Left cardiac atrium (tissue), 4 donors: ENCODE data around the gene STK11. TPM values are rescaled to one million over a fixed set of nuclear protein-coding genes. Genes with fewer than 3 reads are reported as not detected.

Experiments
- ATAC-seq, 2 donors: fragments of 200-7000 bp; cut with Tn5 transposase; one replicate each; pipeline ENCODE4 v1.9.1; 2020; ENCODE audit warnings: mild to moderate bottlenecking in 2 of 2, moderate library complexity in 2 of 2
- DNase-seq: peaks from one replicate; pipeline ENCODE4 v3.0.0-alpha.2; 2020
- intact Hi-C, 2 donors: fragments of 100-400 bp; cut with DNase I; formaldehyde crosslinking; loops; one replicate each; pipeline versions ENCODE4 v1.14.1 to v1.15.1; 2022 to 2023
- total RNA-seq, 2 donors: library from RNA; stranded (reverse); fragmentation: NEBNext Ultra II Directional; extraction: Animal tissue kit (Norgen Biotek cat#: 25700); gene quantifications; one replicate each; pipeline ENCODE4 v1.2.1, GENCODE V29; 2021
- donor health status: DM: no; HTN: yes; CAD: no.
- donor health status: DM: no; HTN: yes; CAD: no; lungs with severe emphysema.
- donor health status: DM: yes; HTN: yes; CAD: no.
- donor health status: Dilated cardiomyopathy.

STK11 gene
- total RNA-seq, 2 donors from 2014 or later, result 48.2 to 53.0 TPM

GRCh38 chr19:1275260-1275975, 69.8 kb downstream of the STK11 start, which contains the start of gene FAM174C:
TSS of gene FAM174C (plus strand) at chr19:1275530. CDS start at chr19:1275550, 20 bp downstream.
- ATAC-seq (peak; percentile 83 to 93), DNase-seq (peak; percentile 97)
- intact Hi-C loops, result loop anchor here in 1 of 2 donors (10.0 kb wide), 1 partner anchor 129 kb away; the partner anchor contains the start of genes DAZAP1 and GAMT

- ATAC-seq, result peak in 1 of 2 donors; percentile 0
These were observed 70.5 kb downstream of the STK11 start for GRCh38 chr19:1275976-1276627.

GRCh38 chr19:1276628-1277022, 71.0 kb downstream of the STK11 start:
- no peak for ATAC-seq
- DNase-seq, result no peak
- intact Hi-C loops, result loop anchor here in 1 of 2 donors (10.0 kb wide), 1 partner anchor 128 kb away; the partner anchor contains the start of genes DAZAP1 and GAMT

More at GRCh38 chr19:1275976-1276627, 70.5 kb downstream of the STK11 start:
- DNase-seq, result no peak
- intact Hi-C loops, result loop anchor here in 1 of 2 donors (10.0 kb wide), 1 partner anchor 129 kb away; the partner anchor contains the start of genes DAZAP1 and GAMT

GRCh38 chr19:1277061-1277460, 71.5 kb downstream of the STK11 start:
- intact Hi-C loops, result loop anchor here in 1 of 2 donors (10.0 kb wide), 1 partner anchor 128 kb away; the partner anchor contains the start of genes DAZAP1 and GAMT
- DNase-seq (no peak), ATAC-seq (no peak)

Other genes starting within 250 kb of the STK11 start
- 10 to 100 TPM; 16.2 to 17.2 TPM for gene WDR18, start 221.4 kb upstream of the STK11 start, total RNA-seq
- gene GRIN3B, start 205.4 kb upstream of the STK11 start, total RNA-seq, result under 1 TPM in 1 of 2 donors, not detected in 1; 0.06 TPM
- gene TMEM259, start 184.7 kb upstream of the STK11 start, total RNA-seq, result 100 to 1,000 TPM; 110 to 144 TPM
- gene RNU6-2, start 184.3 kb upstream of the STK11 start, total RNA-seq, result not detected
- gene CNN2, start 179.2 kb upstream of the STK11 start, total RNA-seq, result 10 to 100 TPM; 74.4 to 83.8 TPM
- gene ABCA7, start 165.7 kb upstream of the STK11 start, total RNA-seq, result 10 to 100 TPM in 1 of 2 donors, 1 to 10 TPM in 1; 7.7 to 10.0 TPM
- 10 to 100 TPM; 10.6 to 12.6 TPM for gene ARHGAP45, start 138.6 kb upstream of the STK11 start, total RNA-seq
- gene POLR2E, start 110.4 kb upstream of the STK11 start, total RNA-seq, result 100 to 1,000 TPM; 142 to 143 TPM
- 100 to 1,000 TPM; 378 to 432 TPM for gene GPX4, start 101.8 kb upstream of the STK11 start, total RNA-seq
- gene SBNO2, start 31.5 kb upstream of the STK11 start, total RNA-seq, result 10 to 100 TPM; 27.2 to 64.2 TPM
- 1 to 10 TPM; 1.6 to 3.8 TPM for gene CBARP, start 32.2 kb downstream of the STK11 start, total RNA-seq
- gene ATP5F1D, start 36.0 kb downstream of the STK11 start, total RNA-seq, result 100 to 1,000 TPM; 540 to 639 TPM
- gene MIDN, start 42.8 kb downstream of the STK11 start, total RNA-seq, result 100 to 1,000 TPM in 1 of 2 donors, 10 to 100 TPM in 1; 58.7 to 148 TPM
- 100 to 1,000 TPM; 229 to 379 TPM for gene CIRBP, start 63.6 kb downstream of the STK11 start, total RNA-seq
- 10 to 100 TPM; 19.2 to 21.4 TPM for gene FAM174C, start 69.8 kb downstream of the STK11 start, total RNA-seq
- not detected for gene EFNA2, start 80.1 kb downstream of the STK11 start, total RNA-seq
- 100 to 1,000 TPM; 240 to 267 TPM for gene NDUFS7, start 178.1 kb downstream of the STK11 start, total RNA-seq
- 10 to 100 TPM; 36.0 to 48.1 TPM for gene GAMT, start 195.8 kb downstream of the STK11 start, total RNA-seq
- gene DAZAP1, start 201.8 kb downstream of the STK11 start, total RNA-seq, result 10 to 100 TPM; 74.1 to 95.7 TPM
- gene RPS15, start 232.6 kb downstream of the STK11 start, total RNA-seq, result 100 to 1,000 TPM; 714 to 737 TPM
- gene APC2, start 244.3 kb downstream of the STK11 start, total RNA-seq, result under 1 TPM; 0.18 to 0.21 TPM